Measurements from ENCODE around the gene DLGAP4. TPM values are rescaled to one million over a fixed set of nuclear protein-coding genes. Genes with fewer than 3 reads are reported as not detected.

DLGAP4 gene
- total RNA-seq, 2 donors from 2014 or later = 62.9 to 78.2 TPM

DNA sequence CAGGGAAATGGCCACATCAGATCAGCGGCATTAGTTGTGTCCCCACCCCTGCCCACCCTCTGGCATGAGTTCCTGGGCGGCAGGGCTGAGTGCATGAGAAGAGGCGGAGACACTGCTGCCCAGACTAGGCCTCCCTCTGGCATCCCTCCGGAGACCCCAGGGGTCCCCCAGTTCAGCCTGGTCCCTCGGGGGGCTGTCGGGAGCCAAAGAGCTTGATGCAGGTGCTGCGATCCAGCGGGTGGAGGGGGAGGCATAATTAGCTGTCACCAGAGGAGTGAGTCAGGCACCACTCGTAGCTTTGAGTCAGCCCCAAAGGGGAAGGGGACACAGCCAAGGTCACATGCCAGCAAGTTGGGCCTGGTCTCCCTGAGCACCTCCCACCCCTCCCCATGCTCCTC lies 34.5 kb downstream of the DLGAP4 start:
- H3K4me1 ChIP-seq (ENCODE audit: control insufficient read depth, insufficient read depth, low read length) = no peaks in the 10 kb centered on the region
- H3K27me3 ChIP-seq (ENCODE audit: control insufficient read depth, insufficient read depth, low read length, poor library complexity, severe bottlenecking) = no peaks in the 10 kb centered on the region
- Mint-ChIP-seq H3K27ac (no peak overlapping the region), H3K4me3 (no peak overlapping the region), H3K4me1 (no peaks in the 10 kb centered on the region), H3K27me3 (ENCODE audit: insufficient read depth) (peaks cover 6% of the 10 kb centered on the region), H3K9me3 (no peaks in the 10 kb centered on the region), H3K36me3 (ENCODE audit: low read depth) (no peaks in the 10 kb centered on the region)
- DNase-seq = no peak
- H3K27ac ChIP-seq (ENCODE audit: low read depth, low read length) = no peak overlapping the region
- no peak overlapping the region for H3K4me3 ChIP-seq (ENCODE audit: low read length)
- H3K9me3 ChIP-seq (ENCODE audit: control insufficient read depth, low read length) = no peaks in the 10 kb centered on the region
- no peak overlapping the region for H3K9ac ChIP-seq (ENCODE audit: extremely low read depth, low read length, poor library complexity, severe bottlenecking)
- H3K36me3 ChIP-seq (ENCODE audit: control insufficient read depth, insufficient read depth, low read length) = no peaks in the 10 kb centered on the region
- TF ChIP-seq, protein P1, sequence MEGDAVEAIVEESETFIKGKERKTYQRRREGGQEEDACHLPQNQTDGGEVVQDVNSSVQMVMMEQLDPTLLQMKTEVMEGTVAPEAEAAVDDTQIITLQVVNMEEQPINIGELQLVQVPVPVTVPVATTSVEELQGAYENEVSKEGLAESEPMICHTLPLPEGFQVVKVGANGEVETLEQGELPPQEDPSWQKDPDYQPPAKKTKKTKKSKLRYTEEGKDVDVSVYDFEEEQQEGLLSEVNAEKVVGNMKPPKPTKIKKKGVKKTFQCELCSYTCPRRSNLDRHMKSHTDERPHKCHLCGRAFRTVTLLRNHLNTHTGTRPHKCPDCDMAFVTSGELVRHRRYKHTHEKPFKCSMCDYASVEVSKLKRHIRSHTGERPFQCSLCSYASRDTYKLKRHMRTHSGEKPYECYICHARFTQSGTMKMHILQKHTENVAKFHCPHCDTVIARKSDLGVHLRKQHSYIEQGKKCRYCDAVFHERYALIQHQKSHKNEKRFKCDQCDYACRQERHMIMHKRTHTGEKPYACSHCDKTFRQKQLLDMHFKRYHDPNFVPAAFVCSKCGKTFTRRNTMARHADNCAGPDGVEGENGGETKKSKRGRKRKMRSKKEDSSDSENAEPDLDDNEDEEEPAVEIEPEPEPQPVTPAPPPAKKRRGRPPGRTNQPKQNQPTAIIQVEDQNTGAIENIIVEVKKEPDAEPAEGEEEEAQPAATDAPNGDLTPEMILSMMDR (conservative IDR thresholded peaks at IDR 0.05) = no peak
- WGBS, 2 experiments (ENCODE audit: insufficient coverage in 1 of 2, insufficient read length in 1 of 2) = 73 to 85% methylated on average over 4 to 9 of the region's 9 CpGs

DNA sequence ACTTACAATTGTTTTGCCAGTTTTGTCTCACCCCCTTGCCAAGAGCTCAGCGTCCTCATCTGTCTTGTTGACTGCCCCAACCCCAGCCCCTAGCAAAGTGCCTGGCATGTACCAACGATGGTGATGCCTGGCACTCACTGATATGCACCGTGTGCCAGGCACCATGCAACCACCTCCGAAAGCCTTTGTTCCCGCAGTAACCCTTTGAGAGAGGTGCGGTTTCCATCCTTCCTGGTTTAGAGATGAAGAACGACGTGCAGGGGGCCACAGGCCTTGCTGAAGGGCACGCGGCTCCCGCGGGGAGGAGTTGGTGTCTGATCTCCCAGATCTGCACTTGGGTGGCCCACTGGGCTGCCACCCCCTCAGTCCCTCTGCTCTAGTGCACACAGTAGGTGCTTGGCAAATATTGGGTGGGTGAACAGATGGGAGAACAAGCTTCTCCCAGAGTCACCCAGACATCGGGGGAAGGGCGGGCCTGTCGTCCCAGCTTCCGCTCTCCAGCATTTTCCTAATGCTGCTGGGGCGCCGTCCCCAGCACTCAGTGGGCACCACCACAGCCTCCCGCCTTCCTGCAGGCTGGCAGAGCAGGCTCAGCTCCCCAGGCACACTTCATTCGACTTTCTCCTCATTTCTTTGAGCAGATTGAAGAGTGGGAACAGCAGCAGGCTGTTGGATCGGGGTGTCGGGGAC lies 35.3 kb downstream of the DLGAP4 start:
- Mint-ChIP-seq H3K4me3 (no peak overlapping the region), H3K36me3 (ENCODE audit: low read depth) (no peaks in the 10 kb centered on the region), H3K27me3 (ENCODE audit: insufficient read depth) (no peaks in the 10 kb centered on the region), H3K4me1 (no peaks in the 10 kb centered on the region), H3K27ac (no peak overlapping the region), H3K9me3 (no peaks in the 10 kb centered on the region)
- Histone ChIP-seq H3K4me1 (ENCODE audit: control insufficient read depth, insufficient read depth, low read length) (no peaks in the 10 kb centered on the region), H3K36me3 (ENCODE audit: control insufficient read depth, insufficient read depth, low read length) (no peaks in the 10 kb centered on the region), H3K27me3 (ENCODE audit: control insufficient read depth, insufficient read depth, low read length, poor library complexity, severe bottlenecking) (no peaks in the 10 kb centered on the region), H3K9ac (ENCODE audit: extremely low read depth, low read length, poor library complexity, severe bottlenecking) (no peak overlapping the region), H3K27ac (ENCODE audit: low read depth, low read length) (no peak overlapping the region), H3K4me3 (ENCODE audit: low read length) (no peak overlapping the region), H3K9me3 (ENCODE audit: control insufficient read depth, low read length) (no peaks in the 10 kb centered on the region)
- TF ChIP-seq, protein P1 (conservative IDR thresholded peaks at IDR 0.05) = no peak
- WGBS, 2 experiments (ENCODE audit: insufficient coverage in 1 of 2, insufficient read length in 1 of 2) = 88 to 95% methylated on average over 13 to 22 of the region's 22 CpGs
- DNase-seq = no peak

DNA sequence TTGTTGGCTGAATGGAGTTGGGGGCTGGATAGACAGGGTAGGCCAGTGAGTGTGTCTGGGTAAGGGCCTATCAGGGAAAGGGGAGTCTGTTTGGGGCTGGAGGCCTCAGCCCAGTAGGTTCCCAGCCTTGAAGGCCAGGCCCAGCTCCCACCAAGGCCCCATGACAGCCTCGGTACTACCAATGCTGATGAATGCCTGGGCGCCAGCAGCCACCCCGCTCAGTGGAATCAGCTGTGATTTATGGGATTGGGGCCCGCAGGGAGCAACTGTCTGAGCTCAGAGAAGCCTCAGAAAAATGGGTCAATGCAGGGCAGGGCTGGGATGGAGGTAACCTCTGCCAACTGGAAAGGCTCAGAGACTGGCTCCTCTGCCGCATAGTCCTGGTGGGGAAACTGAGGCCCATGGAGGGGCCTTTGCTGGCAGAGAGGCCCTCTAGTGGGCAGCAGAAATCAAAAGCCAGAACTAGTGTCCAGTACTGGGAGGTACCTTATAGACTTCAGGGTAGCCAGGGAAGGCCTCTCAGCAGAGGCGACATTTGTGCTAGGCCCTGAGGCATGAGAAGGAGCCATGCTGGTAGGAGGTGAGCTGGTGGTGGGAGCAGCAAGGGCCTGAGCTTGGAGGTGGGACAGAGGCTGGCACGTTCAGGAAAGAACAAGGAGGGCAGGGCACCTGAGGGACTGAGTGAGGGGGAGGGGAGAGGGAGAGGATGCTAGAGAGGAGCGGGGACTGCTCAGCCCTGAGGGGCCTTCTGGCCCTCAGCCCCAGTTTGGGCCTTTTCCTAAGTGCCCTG lies 36.4 kb downstream of the DLGAP4 start:
- H3K27ac ChIP-seq (ENCODE audit: low read depth, low read length) = no peak overlapping the region
- H3K9me3 ChIP-seq (ENCODE audit: control insufficient read depth, low read length) = no peaks in the 10 kb centered on the region
- DNase-seq = no peak
- Mint-ChIP-seq H3K27me3 (ENCODE audit: insufficient read depth) (no peaks in the 10 kb centered on the region), H3K4me3 (no peak overlapping the region), H3K4me1 (no peaks in the 10 kb centered on the region), H3K9me3 (no peaks in the 10 kb centered on the region), H3K27ac (no peak overlapping the region), H3K36me3 (ENCODE audit: low read depth) (no peaks in the 10 kb centered on the region)
- H3K36me3 ChIP-seq (ENCODE audit: control insufficient read depth, insufficient read depth, low read length) = no peaks in the 10 kb centered on the region
- 88 to 91% methylated on average over 4 to 8 of the region's 8 CpGs for WGBS, 2 experiments (ENCODE audit: insufficient coverage in 1 of 2, insufficient read length in 1 of 2)
- no peaks in the 10 kb centered on the region for H3K4me1 ChIP-seq (ENCODE audit: control insufficient read depth, insufficient read depth, low read length)
- no peaks in the 10 kb centered on the region for H3K27me3 ChIP-seq (ENCODE audit: control insufficient read depth, insufficient read depth, low read length, poor library complexity, severe bottlenecking)
- H3K9ac ChIP-seq (ENCODE audit: extremely low read depth, low read length, poor library complexity, severe bottlenecking) = no peak overlapping the region
- TF ChIP-seq, protein P1 (conservative IDR thresholded peaks at IDR 0.05) = no peak
- no peak overlapping the region for H3K4me3 ChIP-seq (ENCODE audit: low read length)

Measured in endodermal cell (in vitro differentiated cells).